CD4-positive, alpha-beta T cell treated with Interleukin-10 for 1 hour (primary cell): ENCODE data around the gene NDUFB10.
"Not testable (repeated sequence)": the region's sequence is repeated elsewhere in the genome, so short reads cannot be mapped to it uniquely, and the experiment has no call there.

Experiments
- DNase-seq: peaks from one replicate; pipeline ENCODE4 v3.0.0-alpha.2; 2020

Gene NDUFB10

GRCh38 chr16:1947369-1947670 lies 12.0 kb upstream of the NDUFB10 start:
- DNase-seq, result no peak

DNA sequence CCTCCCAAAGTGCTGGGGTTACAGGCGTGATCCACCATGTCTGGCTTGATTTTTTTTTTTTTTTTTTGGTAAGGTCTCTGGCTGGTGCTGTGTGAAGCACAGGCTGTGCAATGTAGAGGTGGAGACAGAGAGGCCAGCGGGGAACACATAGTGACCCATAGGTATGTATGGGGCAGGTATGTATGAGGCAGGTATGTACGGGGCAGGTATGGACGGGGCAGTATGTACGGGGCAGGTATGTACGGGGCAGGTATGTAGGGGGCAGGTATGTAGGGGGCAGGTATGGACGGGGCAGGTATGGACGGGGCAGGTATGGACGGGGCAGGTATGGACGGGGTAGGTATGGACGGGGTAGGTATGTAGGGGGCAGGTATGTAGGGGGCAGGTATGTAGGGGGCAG lies 9.8 kb upstream of the NDUFB10 start:
- no peak for DNase-seq

- no peak for DNase-seq
Observed at GRCh38 chr16:1950047-1950446, 9.3 kb upstream of the NDUFB10 start.

DNA sequence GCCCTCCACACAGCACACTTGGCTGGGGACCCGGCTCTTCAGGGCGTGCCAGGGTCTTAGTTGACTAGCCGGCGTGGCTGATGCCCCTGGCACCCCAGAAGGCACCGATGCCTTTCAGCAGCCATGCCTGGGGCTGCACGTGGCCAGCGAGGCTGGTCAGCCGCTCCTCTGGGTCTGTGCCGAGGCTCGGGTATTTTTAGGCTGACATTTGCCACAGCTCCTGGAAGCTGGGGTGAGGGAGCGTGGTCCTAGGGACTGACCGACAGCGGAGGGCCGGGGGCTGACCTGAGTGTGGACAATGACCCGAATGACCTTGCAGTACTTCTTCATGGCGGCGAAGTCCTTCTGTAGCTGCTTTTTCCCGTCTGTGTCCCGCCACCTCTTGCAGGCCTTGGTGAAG lies 8.8 kb upstream of the NDUFB10 start:
- DNase-seq, result no peak

DNA sequence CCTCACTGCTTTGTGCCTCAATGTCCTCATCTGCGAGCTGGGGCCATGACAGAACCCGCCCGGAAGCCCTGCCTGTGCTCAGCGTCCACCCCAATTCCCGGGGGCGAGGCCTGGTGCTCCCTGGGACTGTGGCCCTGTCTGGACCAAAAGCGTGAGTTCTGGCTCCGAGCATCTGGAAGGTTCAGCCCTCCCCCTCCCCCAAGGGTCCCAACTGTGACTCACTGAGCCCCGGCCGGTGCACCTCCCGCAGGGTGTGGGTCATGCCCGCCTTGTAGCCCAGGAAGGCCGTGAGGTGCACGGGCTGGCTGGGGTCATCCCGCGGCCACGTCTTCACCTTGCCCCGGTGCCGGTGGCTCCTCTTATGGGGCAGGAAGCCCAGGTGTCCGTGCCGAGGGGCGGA lies 5.6 kb upstream of the NDUFB10 start:
- DNase-seq, result no peak

DNA sequence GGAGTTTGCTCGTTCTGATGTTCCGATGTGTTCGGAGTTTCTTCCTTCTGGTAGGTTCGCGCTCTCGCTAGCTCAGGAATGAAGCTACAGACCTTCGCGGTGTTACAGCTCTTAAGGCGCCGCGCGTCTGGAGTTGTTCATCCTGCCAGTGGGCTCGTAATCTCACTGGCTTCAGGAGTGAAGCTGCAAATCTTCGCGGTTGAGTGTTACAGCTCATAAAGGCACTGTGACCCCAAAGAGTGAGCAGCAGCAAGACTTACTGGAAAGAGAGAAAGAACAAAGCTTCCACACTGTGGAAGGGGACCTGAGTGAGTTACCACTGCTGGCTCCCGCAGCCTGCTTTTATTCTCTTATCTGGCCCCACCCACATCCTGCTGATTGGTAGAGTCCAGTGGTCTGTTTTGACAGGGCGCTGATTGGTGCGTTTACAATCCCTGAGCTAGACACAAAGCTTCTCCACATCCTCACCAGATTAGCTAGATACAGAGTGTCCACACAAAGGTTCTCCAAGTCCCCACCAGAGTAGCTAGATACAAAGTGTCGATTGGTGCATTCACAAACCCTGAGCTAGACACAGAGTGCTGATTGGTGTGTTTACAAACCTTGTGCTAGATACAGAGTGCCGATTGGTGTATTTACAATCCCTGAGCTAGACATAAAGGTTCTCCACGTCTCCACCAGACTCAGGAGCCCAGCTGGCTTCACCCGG lies 1.8 kb upstream of the NDUFB10 start:
- not testable (repeated sequence) for DNase-seq

DNA sequence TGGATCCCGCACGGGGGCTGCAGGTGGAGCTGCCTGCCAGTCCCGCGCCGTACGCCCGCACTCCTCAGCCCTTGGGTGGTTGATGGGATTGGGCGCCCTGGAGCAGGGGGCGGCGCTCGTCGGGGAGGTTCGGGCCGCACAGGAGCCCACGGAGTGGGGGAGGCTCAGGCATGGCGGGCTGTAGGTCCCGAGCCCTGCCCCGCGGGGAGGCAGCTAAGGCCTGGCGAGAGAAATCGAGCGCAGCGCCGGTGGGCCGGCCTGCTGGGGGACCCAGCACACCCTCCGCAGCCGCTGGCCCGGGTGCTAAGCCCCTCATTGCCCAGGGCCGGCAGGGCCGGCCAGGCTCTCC lies 1.2 kb upstream of the NDUFB10 start:
- not testable (repeated sequence) for DNase-seq

- no peak for DNase-seq
Observed at GRCh38 chr16:1958715-1959268, 546 bp upstream of the NDUFB10 start.

- peak; percentile 48 for DNase-seq
Observed at GRCh38 chr16:1960665-1961630, 1.6 kb downstream of the NDUFB10 start.

GRCh38 chr16:1961651-1962067 lies 2.3 kb downstream of the NDUFB10 start:
- DNase-seq, result no peak

GRCh38 chr16:1962161-1963153 lies 3.1 kb downstream of the NDUFB10 start:
- not testable (repeated sequence) for DNase-seq

- peak; percentile 55 for DNase-seq
Observed at GRCh38 chr16:1963806-1964505, 4.6 kb downstream of the NDUFB10 start.

GRCh38 chr16:1964506-1965395 lies 5.4 kb downstream of the NDUFB10 start, which contains the start of gene RPS2:
Gene RPS2, minus strand, starts transcription at chr16:1964826. Its CDS starts 201 bp downstream, at chr16:1964625.
- DNase-seq, result peak; percentile 100

GRCh38 chr16:1965396-1966001 lies 6.2 kb downstream of the NDUFB10 start:
- DNase-seq, result no peak

DNA sequence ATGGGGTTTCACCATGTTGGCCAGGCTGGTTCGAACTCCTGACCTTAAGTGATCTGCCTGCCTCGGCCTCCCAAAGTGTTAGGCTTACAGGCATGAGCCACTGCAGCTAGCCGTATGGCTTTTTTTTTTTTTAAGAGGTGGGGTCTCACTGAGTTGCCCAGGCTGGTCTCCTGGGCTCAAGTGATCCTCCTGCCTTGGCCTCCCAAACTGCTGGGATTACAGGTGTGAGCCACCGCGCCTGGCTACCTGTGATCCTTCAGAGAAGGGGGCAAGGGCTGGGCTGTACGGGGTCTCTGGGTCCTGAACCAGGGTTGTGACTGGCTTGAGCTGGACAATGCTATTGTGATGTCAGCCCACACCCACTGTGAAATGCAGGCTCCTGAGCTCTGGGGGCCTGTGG lies 7.1 kb downstream of the NDUFB10 start, which contains the start of gene RNF151:
RNF151 (plus strand) TSS at position 397 of the 400 bp plus-strand sequence. CDS start 26 bp downstream, outside the sequence.
- DNase-seq, result no peak

GRCh38 chr16:1968146-1968953 lies 9.0 kb downstream of the NDUFB10 start:
- DNase-seq, result no peak

GRCh38 chr16:1971796-1972489 lies 12.6 kb downstream of the NDUFB10 start, which contains the start of gene TBL3:
Gene TBL3, plus strand, starts transcription at chr16:1972053. Its CDS starts 112 bp downstream, at chr16:1972165.
- DNase-seq, result peak; percentile 97

GRCh38 chr16:1972490-1972877 lies 13.1 kb downstream of the NDUFB10 start:
- no peak for DNase-seq
